ENCODE measurements around the gene C17orf75. TPM values are rescaled to one million over a fixed set of nuclear protein-coding genes. Genes with fewer than 3 reads are reported as not detected.

Gene C17orf75
- total and polyA plus RNA-seq, 10 of the 15 experiments (the other 5 are each of a cell fraction or from before 2014, with no cell fraction given) = 21.7 to 53.0 (median 27.3) TPM

GRCh38 chr17:32305049-32305448 lies 36.9 kb downstream of the C17orf75 start:
- WGBS (ENCODE audit: insufficient coverage, insufficient replicate concordance, low lambda C conversion rate, missing lambda C conversion rate) = 63% methylated on average over 8 of the region's 9 CpGs
- Histone ChIP-seq H3K36me3 (ENCODE audit: control insufficient read depth in 2 of 2, insufficient read depth in 2 of 2, low read length in 1 of 2) (no peaks in the 10 kb centered on the region), H3K4me3 (no peak overlapping the region), H3K9me3 (replicated peaks; ENCODE audit: control insufficient read depth, insufficient read depth, low read length) (no peaks in the 10 kb centered on the region), H3K27ac (ENCODE audit: control insufficient read depth, insufficient read depth) (no peak overlapping the region), H3K27me3 (replicated peaks in 1 of 2; ENCODE audit: control insufficient read depth in 2 of 2, insufficient read depth in 2 of 2, low read length in 1 of 2) (peaks cover 0 to 9% of the 10 kb centered on the region in 2 experiments; a peak in 1 of 4 replicates), H4K20me1 (ENCODE audit: control insufficient read depth, insufficient read depth) (no peaks in the 10 kb centered on the region; the same call in 1 of the 2 replicates), H3K79me2 (ENCODE audit: control insufficient read depth, insufficient read depth, low read length) (no peaks in the 10 kb centered on the region), H3K4me1 (ENCODE audit: control insufficient read depth, insufficient read depth, low read length) (no peaks in the 10 kb centered on the region), H3K9ac (ENCODE audit: control insufficient read depth, insufficient read depth, low read length) (no peak overlapping the region), H3K4me2 (ENCODE audit: control insufficient read depth, insufficient read depth) (no peak overlapping the region), H2AFZ (ENCODE audit: control insufficient read depth, low read depth, low read length) (no peak overlapping the region)
- RAD21 ChIA-PET (ENCODE audit: unreplicated experiment) = no interaction called here
- SMC1A ChIA-PET (ENCODE audit: uncharacterized antibody, unreplicated experiment) = no interaction called here
- no TSS peak for BruUV-seq (replicated peaks)
- intact Hi-C loops (cut with micrococcal nuclease; ENCODE audit: unreplicated experiment) (no loop called here), in situ Hi-C loops (cut with MboI) (no loop called here)
- ATAC-seq = no peak
- DNase-seq (ENCODE audit: low read depth, low spot score) = no peak
- CTCF ChIA-PET = no interaction called here
- POLR2A ChIA-PET = no interaction called here
- TF ChIP-seq SREBF1 (IDR thresholded peaks at IDR 0.05; ENCODE audit: low read length) (no peak), ATF2 (IDR thresholded peaks at IDR 0.05; ENCODE audit: low read length) (no peak), ZNF384 (IDR thresholded peaks at IDR 0.05; ENCODE audit: borderline replicate concordance, low read depth, low read length) (no peak), CHD2 (IDR thresholded peaks at IDR 0.05; ENCODE audit: borderline replicate concordance, low read depth, low read length) (no peak), ZNF24 (IDR thresholded peaks at IDR 0.05) (no peak), CBFB (IDR thresholded peaks at IDR 0.05; ENCODE audit: low read depth) (no peak), REST (IDR thresholded peaks at IDR 0.05; ENCODE audit: low read depth, low read length) (no peak), YBX1 (IDR thresholded peaks at IDR 0.05) (no peak), HDGF (IDR thresholded peaks at IDR 0.05) (no peak), KAT2A (conservative IDR thresholded peaks at IDR 0.05; ENCODE audit: control insufficient read depth, low read depth, low read length) (no peak), HDAC6 (IDR thresholded peaks at IDR 0.05; ENCODE audit: unreplicated experiment) (no peak), ZNF687 (IDR thresholded peaks at IDR 0.05) (no peak), IKZF1 (conservative IDR thresholded peaks at IDR 0.05) (no peak)
- no peak for FAIRE-seq
